Kidney tubule cell (primary cell): ENCODE results near the gene ELK4.

Experiments
- DNase-seq: peaks from one replicate; pipeline ENCODE4 v3.0.0-alpha.2; 2018; ENCODE audit warnings: low spot score

The ELK4 gene

DNA sequence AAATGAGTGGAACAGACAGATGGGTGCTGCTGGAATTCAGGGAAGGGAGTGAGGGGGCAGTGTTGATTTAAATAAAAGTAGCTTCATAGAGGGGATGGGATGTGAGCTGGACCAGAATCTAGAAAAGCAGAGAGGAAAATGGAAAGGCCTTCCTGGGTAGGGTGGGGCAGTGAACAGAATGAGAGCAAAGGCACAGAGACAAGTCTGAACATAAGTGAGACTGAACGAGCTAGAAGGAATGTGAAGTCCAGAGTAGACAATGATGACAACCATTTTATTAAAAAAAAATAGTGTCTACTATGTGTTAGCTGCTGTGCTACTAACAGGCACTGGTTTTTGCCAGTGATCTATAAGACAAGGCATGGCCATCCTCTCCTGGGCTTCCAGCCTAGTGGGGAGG is 36.0 kb downstream of the ELK4 start:
- no peak for DNase-seq

- no peak for DNase-seq
Measured at GRCh38 chr1:205595435-205595834, 36.4 kb downstream of the ELK4 start.

GRCh38 chr1:205594846-205595245 is 37.0 kb downstream of the ELK4 start:
- DNase-seq, result no peak

- no peak for DNase-seq
Measured at GRCh38 chr1:205593967-205594366, 37.8 kb downstream of the ELK4 start.

DNA sequence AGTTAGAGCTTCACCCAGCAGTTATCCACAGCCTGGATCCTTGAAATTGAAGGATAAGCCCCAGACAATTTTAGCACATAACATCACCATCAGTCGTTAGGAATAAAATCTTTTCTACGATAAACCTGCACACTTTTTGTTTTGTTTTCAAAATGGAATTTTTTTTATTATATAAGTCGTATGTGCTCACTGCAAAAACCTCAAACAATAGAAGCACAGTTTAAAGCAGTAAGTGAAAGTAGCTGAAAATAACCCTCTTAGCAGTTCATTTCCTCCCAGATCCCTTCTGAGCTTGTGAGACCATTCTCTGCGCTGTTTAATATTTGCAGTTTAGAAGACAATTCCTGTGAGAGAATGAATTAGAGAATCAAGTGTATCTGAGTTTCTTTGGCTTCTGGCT is 38.3 kb downstream of the ELK4 start:
- DNase-seq, result no peak

GRCh38 chr1:205592443-205593003 is 39.3 kb downstream of the ELK4 start:
- DNase-seq, result no peak

- DNase-seq, result peak; percentile 87
Measured at GRCh38 chr1:205591522-205592351, 40.1 kb downstream of the ELK4 start.

- DNase-seq, result no peak
Measured at GRCh38 chr1:205590777-205591513, 40.9 kb downstream of the ELK4 start.

DNA sequence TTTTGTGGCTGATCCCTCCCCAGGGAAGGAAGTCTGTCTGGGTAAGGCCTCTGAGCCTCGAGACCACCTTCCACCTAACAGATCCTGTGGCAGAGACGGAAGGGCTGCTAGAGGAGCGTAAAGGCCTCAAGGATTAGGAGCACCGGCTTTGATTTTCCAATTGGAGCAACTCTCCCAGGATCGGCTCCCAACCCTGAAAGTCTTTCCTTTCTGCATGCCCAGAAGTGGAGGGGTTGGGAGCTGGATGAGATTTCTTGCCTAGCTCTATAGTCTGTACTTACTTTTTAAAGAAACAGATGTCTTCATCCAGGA is 41.4 kb downstream of the ELK4 start:
- DNase-seq, result no peak

DNA sequence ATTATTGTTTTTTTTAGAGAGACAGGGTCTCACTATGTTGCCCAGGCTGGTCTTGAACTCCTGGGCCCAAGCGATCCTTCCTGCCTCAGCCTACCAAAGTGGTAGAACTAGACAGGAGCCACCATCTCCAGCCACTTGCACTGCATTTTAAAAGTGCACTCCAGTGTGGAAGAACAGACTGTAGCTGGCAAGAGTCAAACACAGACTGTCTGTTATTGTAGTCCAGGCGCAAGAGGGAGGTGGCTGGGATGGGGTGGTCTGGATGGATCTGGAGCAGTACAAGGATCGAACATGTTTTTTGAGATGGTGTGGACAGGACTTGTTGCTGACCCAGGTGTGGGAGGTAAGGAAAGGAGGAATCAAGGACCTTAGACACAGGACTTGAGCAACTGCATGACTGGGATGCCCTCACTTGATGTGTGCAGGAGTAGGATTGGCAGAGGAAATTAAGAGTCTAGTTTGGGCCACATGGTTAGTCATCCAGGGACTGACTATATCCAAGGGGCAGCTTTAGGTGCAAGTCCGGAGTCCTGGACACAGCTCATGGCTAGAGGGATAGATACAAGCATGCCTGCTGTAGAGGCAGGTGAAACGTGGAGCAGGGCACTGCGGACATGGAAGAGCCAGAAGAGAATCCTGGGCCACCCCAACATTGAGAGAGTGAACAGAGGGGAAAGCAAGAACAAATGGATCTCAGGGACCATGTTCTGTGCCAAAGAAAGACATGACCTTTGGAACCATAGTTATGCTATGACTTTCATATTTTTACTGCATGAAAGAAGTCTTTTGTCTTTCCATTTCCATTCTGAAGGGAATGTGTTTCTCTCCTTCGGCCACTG is 42.0 kb downstream of the ELK4 start:
- no peak for DNase-seq

GRCh38 chr1:205589046-205589445 is 42.8 kb downstream of the ELK4 start:
- no peak for DNase-seq

GRCh38 chr1:205588636-205589035 is 43.2 kb downstream of the ELK4 start:
- DNase-seq, result peak; percentile 49

GRCh38 chr1:205587581-205587980 is 44.2 kb downstream of the ELK4 start:
- no peak for DNase-seq

GRCh38 chr1:205585835-205586785 is 45.7 kb downstream of the ELK4 start:
- no peak for DNase-seq

DNA sequence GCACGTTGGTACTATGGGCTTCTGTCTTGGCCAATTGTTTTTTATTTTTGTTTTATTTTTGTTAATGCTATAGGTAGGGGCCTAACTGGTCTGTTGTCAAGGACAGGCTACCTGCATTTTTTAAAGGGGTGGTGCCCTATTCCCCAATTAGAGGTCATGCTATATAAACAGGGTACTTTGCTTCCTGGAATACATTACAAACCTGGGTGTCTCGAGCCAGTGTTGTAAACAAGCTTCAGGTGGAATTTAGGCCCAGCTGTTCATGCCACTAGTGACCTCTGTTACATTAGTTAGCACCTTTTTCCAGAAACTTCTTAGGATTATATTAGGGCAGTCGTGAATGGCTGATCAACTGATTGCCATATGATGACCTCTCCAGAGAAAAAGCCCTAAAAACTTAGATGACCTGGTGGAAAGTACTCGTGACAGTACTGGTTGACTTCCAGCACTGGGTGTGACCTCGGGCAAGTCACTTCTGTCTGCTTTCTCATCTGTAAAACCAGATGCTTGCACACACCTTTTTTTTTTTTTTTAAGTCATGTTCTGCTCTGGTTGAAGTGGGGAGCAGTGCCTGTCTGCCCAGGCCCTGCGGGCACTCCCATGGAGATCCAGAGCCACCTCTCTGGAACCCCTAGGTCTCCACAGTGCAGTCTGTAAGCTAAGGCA is 46.5 kb downstream of the ELK4 start:
- no peak for DNase-seq

GRCh38 chr1:205584732-205585131 is 47.1 kb downstream of the ELK4 start:
- no peak for DNase-seq

DNA sequence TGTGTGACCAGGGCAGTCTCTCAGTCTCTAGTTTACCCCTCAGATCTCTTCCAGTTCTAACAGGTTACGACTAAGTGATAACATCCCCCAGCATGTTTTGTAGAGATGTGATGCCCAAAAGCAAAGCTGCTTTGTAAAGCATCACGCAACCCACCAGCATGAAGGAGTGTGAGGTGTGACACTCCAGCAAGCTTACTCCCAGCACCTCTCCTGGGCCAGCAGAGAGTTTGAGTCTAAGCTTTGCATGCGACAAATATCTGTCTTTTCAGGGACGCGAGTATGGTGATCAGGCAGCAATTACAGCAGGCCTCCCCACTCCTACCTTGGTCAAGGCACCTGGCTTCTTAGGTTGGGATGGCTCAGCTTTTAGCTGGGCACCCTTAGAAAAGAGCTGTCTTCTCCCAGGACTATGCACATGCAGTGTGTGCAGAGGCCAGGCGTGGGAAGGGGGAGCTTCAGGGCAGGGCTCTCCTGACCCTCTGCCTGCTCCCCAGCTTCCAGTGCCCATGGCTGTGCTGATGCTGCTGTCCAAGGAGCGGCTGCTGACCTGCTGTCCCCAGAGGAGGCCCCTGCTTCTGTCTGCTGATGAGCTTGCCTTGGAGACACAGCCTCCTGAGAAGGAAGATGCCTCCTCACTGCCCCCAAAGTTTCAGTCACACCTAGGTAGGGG is 48.2 kb downstream of the ELK4 start:
- DNase-seq, result no peak

DNA sequence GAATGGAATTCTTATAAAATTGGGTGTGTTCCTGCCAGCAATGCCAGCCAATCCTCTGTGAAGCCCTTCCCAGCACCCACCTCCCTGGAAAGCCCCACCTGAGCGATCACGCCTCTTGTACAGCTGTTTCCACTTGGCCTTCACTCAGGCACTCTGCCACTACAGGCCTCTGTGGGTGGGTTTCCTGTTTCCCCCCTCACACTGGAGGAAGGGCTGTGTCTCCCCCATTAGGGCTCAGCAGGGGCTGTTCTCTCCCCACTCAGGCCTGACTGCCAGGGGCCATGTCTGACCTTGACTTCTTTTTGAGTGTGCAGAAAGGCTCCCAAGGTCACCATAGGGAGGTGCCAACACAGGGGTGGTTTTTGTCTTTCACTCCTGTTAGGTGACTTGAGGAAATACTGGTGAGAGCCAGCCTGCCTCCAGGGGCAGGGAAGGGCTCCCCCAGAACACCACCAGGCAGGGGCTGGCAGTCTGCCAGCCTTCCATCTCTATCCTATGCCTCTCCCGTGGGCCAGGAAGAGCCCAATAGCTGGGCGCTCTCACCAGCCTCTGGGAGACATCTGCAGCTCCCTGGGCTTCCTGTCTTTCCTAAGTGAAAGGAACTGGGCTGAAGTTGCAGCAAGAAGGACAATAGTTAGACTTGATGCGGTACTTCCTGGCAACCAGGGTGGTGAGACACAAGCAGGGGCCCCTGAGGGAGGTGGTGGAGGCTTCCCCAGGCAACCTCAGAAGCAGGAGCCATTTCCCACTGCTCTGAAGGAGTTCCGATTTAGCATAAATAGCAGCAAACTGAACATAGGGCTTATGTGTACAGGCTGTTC is 49.1 kb downstream of the ELK4 start:
- no peak for DNase-seq

GRCh38 chr1:205582046-205582445 is 49.8 kb downstream of the ELK4 start:
- no peak for DNase-seq
